IMR-90 (cell line): ENCODE results near the gene NOS2. TPM values are rescaled to one million over a fixed set of nuclear protein-coding genes. Genes with fewer than 3 reads are reported as not detected.

Experiments
- ATAC-seq: fragments of 200-7000 bp; cut with Tn5 transposase; 2 replicates; pipeline ENCODE4 v1.9.1; 2020; ENCODE audit warnings: low read depth, mild to moderate bottlenecking, moderate library complexity
- BruUV-seq: library from RNA; stranded (reverse); fragments of 400-500 nt; replicated peaks from 2 replicates; lab custom pipeline; 2021; lab: Mats Ljungman, UMichigan
- CTCF ChIA-PET: fragments of 300-600 bp; formaldehyde crosslinking; extraction: SDS; loops from one replicate; lab custom pipeline; 2021; ENCODE audit warnings: antibody characterized with exemption; lab: Yijun Ruan, JAX
- POLR2A ChIA-PET: fragments of 300-600 bp; sonication (Branson Sonifier 250); formaldehyde crosslinking; loops from one replicate; lab custom pipeline; 2022; ENCODE audit warnings: antibody characterized with exemption; ENCODE audit not compliant: unreplicated experiment; lab: Charles Lee
- DNase-seq: peaks from one replicate; pipeline ENCODE4 v3.0.0; 2013
- H2AFZ ChIP-seq: replicated peaks from 2 replicates; pipeline ENCODE3; 2013; ENCODE audit warnings: low read length, mild to moderate bottlenecking; ENCODE audit not compliant: poor library complexity
- H2AK5ac ChIP-seq: 2 replicates; pipeline ENCODE4 v1.6.1; 2013; ENCODE audit warnings: low read depth, low read length, inconsistent platforms
- H2AK9ac ChIP-seq: replicated peaks from 2 replicates; pipeline ENCODE3; 2013; ENCODE audit warnings: mild to moderate bottlenecking, low read depth, low read length, moderate library complexity; ENCODE audit not compliant: poor library complexity
- H2BK120ac ChIP-seq: 2 replicates; pipeline ENCODE4 v1.6.1; 2013; ENCODE audit warnings: low read depth, low read length, inconsistent platforms
- H2BK15ac ChIP-seq: 3 replicates; pipeline ENCODE4 v1.6.1; 2013; ENCODE audit warnings: low read depth, low read length, inconsistent platforms
- H2BK20ac ChIP-seq: 2 replicates; pipeline ENCODE4 v1.6.1; 2013; ENCODE audit warnings: low read depth, mild to moderate bottlenecking, inconsistent platforms, low read length, moderate library complexity
- H2BK5ac ChIP-seq: 2 replicates; pipeline ENCODE4 v1.6.1; 2013; ENCODE audit warnings: mild to moderate bottlenecking, low read depth, low read length, inconsistent platforms; ENCODE audit not compliant: poor library complexity, severe bottlenecking
- H3K14ac ChIP-seq: replicated peaks from 2 replicates; pipeline ENCODE4 v1.6.1; 2013; ENCODE audit warnings: low read depth, low read length, inconsistent platforms
- H3K18ac ChIP-seq: 2 replicates; pipeline ENCODE4 v1.6.1; 2013; ENCODE audit warnings: low read depth, low read length, control low read depth
- H3K23ac ChIP-seq: 2 replicates; pipeline ENCODE4 v1.6.1; 2013; ENCODE audit warnings: low read depth, low read length, inconsistent platforms
- H3K27ac ChIP-seq: 2 replicates; pipeline ENCODE4 v1.5.1; 2013; ENCODE audit warnings: mild to moderate bottlenecking, control low read depth, low read length; ENCODE audit not compliant: insufficient read depth
- H3K27me3 ChIP-seq: 2 replicates; pipeline ENCODE4 v1.6.1; 2013; ENCODE audit warnings: low read length; ENCODE audit not compliant: control insufficient read depth, insufficient read depth
- H3K36me3 ChIP-seq: 2 replicates; pipeline ENCODE4 v1.6.1; 2013; ENCODE audit warnings: low read length, mixed read lengths; ENCODE audit not compliant: control insufficient read depth, insufficient read depth
- H3K4ac ChIP-seq: 2 replicates; pipeline ENCODE4 v1.6.1; 2013; ENCODE audit warnings: low read depth, low read length, inconsistent platforms
- H3K4me1 ChIP-seq: 2 replicates; pipeline ENCODE4 v1.6.1; 2013; ENCODE audit warnings: low read length, mixed read lengths; ENCODE audit not compliant: control insufficient read depth, insufficient read depth
- H3K4me2 ChIP-seq: 2 replicates; pipeline ENCODE4 v1.6.1; 2013; ENCODE audit warnings: low read depth, mild to moderate bottlenecking, control low read depth, low read length, moderate library complexity
- H3K4me3 ChIP-seq: 2 replicates; pipeline ENCODE4 v1.5.1; 2013; ENCODE audit warnings: low read depth, mild to moderate bottlenecking, control low read depth, low read length, moderate library complexity; ENCODE audit not compliant: insufficient read depth
- H3K56ac ChIP-seq: 2 replicates; pipeline ENCODE4 v1.6.1; 2013; ENCODE audit warnings: low read length, inconsistent platforms; ENCODE audit not compliant: insufficient read depth; ENCODE audit errors: extremely low read depth
- H3K79me1 ChIP-seq, 2 experiments: 2 replicates each; pipeline ENCODE4 v1.6.1; 2013; ENCODE audit warnings: low read length in 2 of 2, inconsistent platforms in 1 of 2, low read depth in 1 of 2
- H3K9ac ChIP-seq: 2 replicates; pipeline ENCODE4 v1.6.1; 2013; ENCODE audit warnings: low read depth, low read length, control low read depth
- H3K9me1 ChIP-seq: 2 replicates; pipeline ENCODE4 v1.6.1; 2013; ENCODE audit warnings: low read length, inconsistent platforms; ENCODE audit not compliant: insufficient read depth
- H3K9me3 ChIP-seq: 2 replicates; pipeline ENCODE4 v1.6.1; 2013; ENCODE audit warnings: low read length; ENCODE audit not compliant: control insufficient read depth, insufficient read depth
- H4K20me1 ChIP-seq: 2 replicates; pipeline ENCODE4 v1.6.1; 2013; ENCODE audit warnings: low read length, inconsistent platforms; ENCODE audit not compliant: insufficient read depth
- H4K5ac ChIP-seq: 2 replicates; pipeline ENCODE4 v1.6.1; 2013; ENCODE audit warnings: mild to moderate bottlenecking, low read depth, low read length, control low read depth
- H4K8ac ChIP-seq, 2 experiments: 2 replicates each; pipeline ENCODE4 v1.6.1; 2013; ENCODE audit warnings: low read depth in 2 of 2, low read length in 2 of 2, control low read depth in 1 of 2, inconsistent platforms in 1 of 2
- H4K91ac ChIP-seq: 2 replicates; pipeline ENCODE4 v1.6.1; 2013; ENCODE audit warnings: low read depth, low read length, inconsistent platforms; ENCODE audit not compliant: insufficient read depth
- BHLHE40 ChIP-seq: fragments of 150-350 bp; IDR thresholded peaks from 2 replicates; pipeline ENCODE4 v1.6.1; 2016; ENCODE audit warnings: mild to moderate bottlenecking, low read depth, low read length
- CHD1 ChIP-seq: IDR thresholded peaks from 2 replicates; pipeline ENCODE4 v1.6.1; 2012; ENCODE audit warnings: low read depth, low read length, improper control_type of control experiment
- CTCF ChIP-seq: conservative IDR thresholded peaks from 2 replicates; pipeline ENCODE4 v1.5.1; 2012; ENCODE audit warnings: mild to moderate bottlenecking, low read depth, low read length, improper control_type of control experiment
- ELK1 ChIP-seq: fragments of 150-350 bp; IDR thresholded peaks from 2 replicates; pipeline ENCODE4 v1.6.1; 2016; ENCODE audit warnings: low read depth, mild to moderate bottlenecking, low read length, moderate library complexity, borderline replicate concordance
- FOS ChIP-seq: fragments of 150-350 bp; IDR thresholded peaks from 2 replicates; pipeline ENCODE4 v1.6.1; 2016; ENCODE audit warnings: low read depth, low read length
- MAFK ChIP-seq: IDR thresholded peaks from 2 replicates; pipeline ENCODE4 v1.6.1; 2012; ENCODE audit warnings: low read depth, low read length, improper control_type of control experiment
- MAZ ChIP-seq: IDR thresholded peaks from 2 replicates; pipeline ENCODE4 v1.6.1; 2012; ENCODE audit warnings: low read depth, mild to moderate bottlenecking, low read length, improper control_type of control experiment, moderate library complexity, borderline replicate concordance
- NFE2L2 ChIP-seq: fragments of 150-350 bp; IDR thresholded peaks from 2 replicates; pipeline ENCODE4 v1.6.1; 2016; ENCODE audit warnings: low read depth, mild to moderate bottlenecking, low read length
- POLR2A ChIP-seq: IDR thresholded peaks from 2 replicates; pipeline ENCODE4 v1.6.1; 2012; ENCODE audit warnings: mild to moderate bottlenecking, low read depth, low read length
- RAD21 ChIP-seq: IDR thresholded peaks from 2 replicates; pipeline ENCODE4 v1.6.1; 2012; ENCODE audit warnings: low read length, improper control_type of control experiment
- RCOR1 ChIP-seq: IDR thresholded peaks from 2 replicates; pipeline ENCODE4 v1.6.1; 2012; ENCODE audit warnings: mild to moderate bottlenecking, low read length, improper control_type of control experiment; ENCODE audit not compliant: insufficient replicate concordance
- RFX5 ChIP-seq: IDR thresholded peaks from 2 replicates; pipeline ENCODE4 v1.8.0; 2012; ENCODE audit warnings: low read depth, mild to moderate bottlenecking, low read length, moderate library complexity
- SMC3 ChIP-seq: fragments of 150-350 bp; IDR thresholded peaks from 2 replicates; pipeline ENCODE4 v1.6.1; 2016; ENCODE audit warnings: low read depth, mild to moderate bottlenecking, antibody characterized with exemption, low read length, moderate library complexity
- USF2 ChIP-seq: fragments of 150-350 bp; IDR thresholded peaks from 2 replicates; pipeline ENCODE4 v1.6.1; 2017; ENCODE audit warnings: mild to moderate bottlenecking, antibody characterized with exemption, low read length, low read depth
- WGBS, 2 experiments: methylation state at CpG; one replicate each; pipeline versions ENCODE4 v1.1.5 to v1.1.7; 2013; ENCODE audit warnings: missing lambda C conversion rate in 2 of 2; ENCODE audit not compliant: insufficient read length in 1 of 2; ENCODE audit errors: extremely low coverage in 2 of 2; 5-methylcytosine and 5-hydroxymethylcytosine counted together
- dilution Hi-C: fragments of 300-500 bp; cut with HindIII; formaldehyde crosslinking; loops from one replicate; pipeline ENCODE4 v1.14.3; 2018; ENCODE audit warnings: low sequenced_read_pairs; ENCODE audit not compliant: unreplicated experiment
- in situ Hi-C: fragments of 300-500 bp; cut with MboI; formaldehyde crosslinking; loops from 3 replicates; pipeline ENCODE4 v1.14.3; 2019; ENCODE audit warnings: low sequenced_read_pairs, inconsistent platforms, mixed read lengths
- intact Hi-C: fragments of 100-400 bp; cut with micrococcal nuclease; formaldehyde crosslinking; loops from 2 replicates; pipeline ENCODE4 v1.10.0; 2022
- polyA plus RNA-seq, 3 experiments: library from polyadenylated mRNA; depleted of rRNA; stranded (reverse); fragments of >200 nt; gene quantifications; 2 replicates each; pipeline ENCODE4 v1.2.3, GENCODE V29; 2012; ENCODE audit warnings: low replicate concordance in 1 of 3
- total RNA-seq: library from RNA; depleted of rRNA; stranded (reverse); fragments of >200 nt; gene quantifications from 2 replicates; pipeline ENCODE4 v1.2.3, GENCODE V29; 2012

The NOS2 gene
- total and polyA plus RNA-seq, 2 of the 4 experiments (the other 2 are of a cell fraction) = under 0.01 TPM; not detected in 1

- Histone ChIP-seq H4K91ac (no peak overlapping the region), H3K9me3 (no peaks in the 10 kb centered on the region), H3K4me1 (no peaks in the 10 kb centered on the region), H3K18ac (no peak overlapping the region), H2AK5ac (no peak overlapping the region), H3K23ac (no peak overlapping the region), H2BK120ac (no peak overlapping the region), H4K5ac (no peak overlapping the region), H2BK15ac (no peak overlapping the region), H3K14ac (no peak overlapping the region), H2BK20ac (no peak overlapping the region), H4K8ac (no peak overlapping the region), H2AFZ (no peak overlapping the region), H2AK9ac (no peak overlapping the region), H3K27me3 (peaks cover 1% of the 10 kb centered on the region), H4K20me1 (no peaks in the 10 kb centered on the region), H3K36me3 (no peaks in the 10 kb centered on the region), H3K27ac (no peak overlapping the region), H2BK5ac (no peak overlapping the region), H3K56ac (no peak overlapping the region), H3K9ac (no peak overlapping the region), H3K4ac (no peak overlapping the region), H3K4me2 (no peak overlapping the region), H3K9me1 (no peaks in the 10 kb centered on the region), H3K79me1 (no peaks in the 10 kb centered on the region), H3K4me3 (no peak overlapping the region)
- ChIA-PET CTCF (no interaction called here), POLR2A (no interaction called here)
- WGBS, 2 experiments = no CpG with 5 or more reads among the region's 4 CpGs
- no TSS peak for BruUV-seq
- dilution Hi-C loops (no loop called here), intact Hi-C loops (no loop called here), in situ Hi-C loops (no loop called here)
- DNase-seq = no peak
- no peak for ATAC-seq
- TF ChIP-seq MAFK = no peak
- TF ChIP-seq FOS = no peak
- no peak for TF ChIP-seq MAZ
- no peak for TF ChIP-seq RFX5
- no peak for TF ChIP-seq POLR2A
- no peak for TF ChIP-seq USF2
- no peak for TF ChIP-seq SMC3
- TF ChIP-seq CTCF = no peak
- TF ChIP-seq CHD1 = no peak
- TF ChIP-seq BHLHE40 = no peak
- TF ChIP-seq NFE2L2 = no peak
- TF ChIP-seq ELK1 = no peak
- no peak for TF ChIP-seq RCOR1
- TF ChIP-seq RAD21 = no peak
These were observed 58.3 kb downstream of the NOS2 start for GRCh38 chr17:27741971-27742575.
